ENCODE measurements around the gene PRRC1.
"Not testable (repeated sequence)": the region's sequence is repeated elsewhere in the genome, so short reads cannot be mapped to it uniquely, and the experiment has no call there.

PRRC1 gene

DNA sequence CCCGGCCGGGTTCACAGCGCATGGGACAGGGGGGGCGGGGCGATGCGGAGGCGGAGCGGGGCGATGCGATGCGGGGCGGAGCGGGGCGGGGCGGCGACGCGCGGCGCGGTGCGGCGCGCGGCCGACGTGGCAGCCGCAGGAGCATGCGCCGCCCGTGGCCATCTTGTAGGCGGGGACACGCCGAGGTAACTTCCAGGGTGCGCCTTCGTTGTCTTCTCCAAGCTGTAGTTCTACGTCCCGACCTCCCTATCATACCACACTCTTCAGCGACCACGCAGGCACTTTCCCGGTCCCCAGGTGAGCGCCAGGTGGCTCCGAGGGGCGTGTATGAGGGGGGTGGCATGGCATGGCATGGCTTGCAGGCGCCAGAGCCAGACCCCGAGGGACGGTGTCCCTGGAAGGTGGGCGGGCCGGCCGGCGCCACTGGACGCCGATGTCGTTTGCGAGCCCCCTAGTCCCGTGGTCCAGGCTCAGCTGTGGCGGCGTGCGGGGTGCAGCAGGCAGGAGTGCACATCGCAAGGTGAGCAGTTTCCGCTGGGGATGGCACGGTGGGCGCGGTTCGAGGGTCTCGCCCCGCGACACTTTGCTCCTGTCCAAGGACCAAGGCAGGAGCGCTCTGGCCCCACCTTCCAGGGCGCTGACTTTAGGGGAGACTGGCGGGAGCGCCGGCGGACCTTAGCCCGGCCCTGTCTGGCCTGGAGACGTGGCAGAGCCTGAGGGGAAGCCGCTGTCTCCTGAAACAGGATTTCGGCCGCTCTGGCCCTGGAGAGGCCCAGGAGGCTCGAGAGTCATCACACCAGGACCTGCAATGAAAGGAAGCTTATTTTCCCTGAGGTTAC lies at the start of gene PRRC1:
TSS of gene PRRC1 (plus strand) at position 161 of the 839 bp plus-strand sequence. CDS start 5,840 bp downstream, outside the sequence.
- DNase-seq, result peak; percentile 83

DNA sequence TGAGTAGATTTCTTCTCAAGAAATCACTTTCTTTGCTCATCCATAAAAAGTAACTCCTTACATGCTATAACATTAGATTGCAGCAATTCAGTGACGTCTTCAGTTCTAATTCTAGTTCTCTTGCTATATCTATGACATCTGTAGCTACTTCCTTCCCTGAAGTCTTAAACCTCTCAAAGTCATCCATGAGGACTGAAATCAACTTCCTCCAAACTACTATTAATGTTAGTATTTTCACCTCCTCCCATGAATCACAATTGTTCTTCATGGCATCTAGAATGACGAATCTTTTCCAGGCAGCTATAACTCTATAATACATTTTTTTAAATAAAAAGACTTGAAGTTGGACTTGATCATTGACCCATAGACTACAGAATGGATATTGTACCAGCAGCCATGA lies 46.2 kb upstream of the PRRC1 start:
- no peak for DNase-seq

DNA sequence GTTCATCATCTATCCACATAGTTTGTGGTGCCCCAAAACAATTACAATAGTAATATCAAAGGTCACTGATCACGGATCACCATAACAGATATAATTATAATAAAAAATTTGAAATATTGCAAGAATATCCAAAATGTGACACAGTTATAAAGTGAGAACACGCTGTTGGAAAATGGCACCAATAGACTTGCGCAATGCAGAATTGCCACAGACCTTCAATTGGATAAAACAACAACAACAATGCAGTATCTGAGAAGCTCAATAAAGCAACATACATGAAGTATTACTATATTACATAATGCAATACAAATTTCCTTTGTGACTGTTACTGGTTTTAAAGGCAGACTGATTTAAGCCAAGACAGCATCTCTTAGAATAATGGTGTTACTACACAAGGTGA lies 44.7 kb upstream of the PRRC1 start:
- no peak for DNase-seq

DNA sequence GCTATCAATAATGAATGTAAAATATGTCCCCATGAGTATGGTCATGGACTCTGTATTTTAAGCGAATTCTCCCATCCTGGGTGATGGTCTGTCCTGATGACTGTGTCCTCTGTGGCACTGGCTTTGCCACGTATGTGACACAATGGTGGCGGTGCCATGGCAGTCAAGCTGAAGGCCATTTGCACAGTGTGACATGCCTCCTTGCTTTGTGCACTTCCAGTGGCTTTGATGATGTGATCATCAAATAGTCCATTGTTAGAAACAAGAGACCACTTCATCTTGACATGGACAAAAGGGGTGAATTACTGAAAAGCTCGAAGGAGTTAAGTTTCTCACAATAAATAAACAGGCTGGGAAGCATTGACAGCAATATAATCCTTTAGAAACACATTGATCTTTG lies 31.0 kb upstream of the PRRC1 start:
- DNase-seq, result no peak

DNA sequence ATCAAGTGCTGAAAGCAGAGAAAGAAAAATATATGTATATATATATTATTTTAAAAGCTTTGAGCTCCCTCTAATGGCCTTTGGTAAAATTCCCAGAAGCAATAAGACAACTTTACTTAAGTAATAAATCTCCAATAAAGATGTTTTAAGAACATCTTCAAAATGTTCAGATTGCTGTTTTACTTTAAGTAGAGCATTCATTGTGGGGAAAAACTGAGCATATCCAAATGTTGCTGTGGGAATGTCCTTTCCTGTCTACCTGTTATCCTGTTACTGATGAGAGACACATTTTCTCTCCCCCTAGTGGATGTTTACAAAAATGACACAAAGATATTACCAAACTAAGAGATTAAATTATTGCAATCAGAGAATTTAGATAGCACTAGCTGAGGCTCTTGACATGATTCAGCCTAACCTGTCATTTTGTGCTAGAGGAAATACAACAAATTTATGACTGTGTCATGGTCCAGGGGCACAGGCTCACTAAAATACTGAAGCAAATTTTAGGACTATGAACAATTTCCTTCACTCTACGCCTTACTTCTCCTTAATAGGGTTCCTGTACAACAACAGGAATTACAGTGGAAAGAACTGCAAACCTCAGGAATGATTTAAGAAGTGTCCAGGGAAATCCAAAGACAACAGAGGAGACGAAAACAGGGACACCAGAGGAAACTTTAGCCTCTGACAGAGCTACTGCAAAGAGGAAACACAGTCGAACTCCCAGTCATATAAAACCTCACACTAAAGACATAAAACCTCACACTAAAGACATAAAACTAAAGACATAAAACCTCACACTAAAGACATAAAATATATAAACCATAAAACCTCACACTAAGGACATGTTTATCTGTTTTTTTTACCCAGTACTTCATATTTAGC lies 24.3 kb upstream of the PRRC1 start:
- DNase-seq, result peak; percentile 40

DNA sequence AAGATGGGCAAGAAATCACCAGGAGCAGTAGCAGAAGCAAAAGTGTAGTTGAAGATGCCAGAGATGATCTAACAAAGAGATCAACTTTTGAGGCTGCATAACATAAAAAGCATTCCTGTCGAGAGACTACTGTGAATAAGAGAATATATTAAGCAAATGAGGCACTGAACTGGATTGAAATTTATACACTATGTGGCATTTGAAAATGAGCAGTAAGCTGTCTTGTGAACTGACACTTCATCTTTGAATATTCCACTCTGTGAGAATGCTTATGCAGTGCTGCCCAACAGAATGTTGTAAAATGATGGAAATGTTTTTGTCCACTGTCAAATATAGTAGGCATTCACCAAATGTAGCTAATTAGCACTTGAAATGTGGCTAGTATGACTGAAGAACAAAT lies 18.9 kb upstream of the PRRC1 start:
- DNase-seq, result no peak

DNA sequence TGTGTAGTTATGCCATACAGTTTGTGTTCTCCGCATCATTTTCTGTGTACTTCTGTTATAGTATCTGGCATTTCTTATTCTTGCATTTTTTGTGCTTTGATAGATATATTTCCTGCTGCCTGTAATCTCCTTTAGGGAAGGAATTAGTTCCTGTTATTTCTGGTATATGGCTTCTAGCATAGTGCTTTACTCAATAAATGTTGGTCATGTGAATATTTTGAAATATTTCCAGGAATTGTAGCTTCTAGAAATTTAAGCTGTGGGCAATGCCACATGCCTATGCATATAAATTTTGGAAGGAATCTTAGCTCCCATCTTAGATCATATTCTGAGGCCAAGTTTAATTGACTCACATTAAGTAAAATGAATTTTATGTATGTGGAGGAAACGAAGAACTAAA lies 11.5 kb upstream of the PRRC1 start:
- no peak for DNase-seq

DNA sequence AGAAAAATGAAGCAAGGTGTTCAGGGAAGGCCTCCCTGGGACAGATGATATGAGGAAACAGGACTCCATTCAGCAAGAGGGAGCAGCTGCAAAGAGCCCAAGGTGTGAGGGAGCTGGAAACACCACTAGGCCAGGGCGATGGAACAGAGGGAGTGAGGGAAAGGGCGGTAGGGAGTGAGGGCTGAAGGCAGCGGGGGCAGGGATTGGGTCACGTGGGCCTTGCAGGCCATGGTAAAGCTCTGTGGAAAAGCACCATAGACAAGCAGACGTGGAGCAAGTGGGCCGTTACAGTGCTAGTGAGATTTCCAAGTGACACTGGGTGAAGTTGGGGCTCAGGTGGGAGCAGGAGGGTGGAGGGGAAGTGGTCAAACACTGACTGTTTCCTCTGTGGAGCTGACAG lies 10.8 kb upstream of the PRRC1 start:
- DNase-seq, result no peak

DNA sequence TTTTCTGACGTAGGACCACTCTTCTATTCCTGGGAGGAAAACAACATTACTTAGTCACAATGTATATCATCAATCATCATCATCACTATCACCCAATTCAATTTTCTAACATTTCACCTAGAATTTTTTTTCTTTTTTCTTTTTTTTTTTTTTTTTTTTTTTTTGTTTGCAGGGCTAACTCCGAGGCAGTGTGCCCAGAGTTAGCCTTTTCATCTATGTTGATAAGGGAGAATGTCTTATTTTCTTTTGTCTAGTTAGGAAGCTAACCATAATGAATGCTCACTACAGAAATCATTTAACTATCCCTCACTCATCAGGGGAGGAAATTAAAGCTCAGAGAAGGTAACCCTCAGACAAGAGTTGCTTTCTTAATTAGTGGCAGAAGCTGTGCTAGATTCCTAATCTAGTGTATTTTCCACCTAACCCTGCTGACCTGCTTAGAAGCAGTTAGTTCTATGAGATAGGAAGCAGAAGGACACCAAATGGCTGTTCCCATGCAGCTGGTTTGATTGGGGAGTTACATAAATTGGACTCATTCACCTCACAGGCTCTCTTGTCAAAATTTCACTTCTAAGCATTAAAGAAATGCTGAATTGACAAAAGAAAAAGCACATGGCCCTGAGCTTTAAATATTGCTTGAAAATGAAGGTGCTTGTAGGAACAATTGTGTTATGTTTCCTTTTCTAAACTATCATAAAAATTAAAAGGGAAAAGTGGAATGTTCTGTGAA lies 8.6 kb upstream of the PRRC1 start:
- DNase-seq, result no peak

DNA sequence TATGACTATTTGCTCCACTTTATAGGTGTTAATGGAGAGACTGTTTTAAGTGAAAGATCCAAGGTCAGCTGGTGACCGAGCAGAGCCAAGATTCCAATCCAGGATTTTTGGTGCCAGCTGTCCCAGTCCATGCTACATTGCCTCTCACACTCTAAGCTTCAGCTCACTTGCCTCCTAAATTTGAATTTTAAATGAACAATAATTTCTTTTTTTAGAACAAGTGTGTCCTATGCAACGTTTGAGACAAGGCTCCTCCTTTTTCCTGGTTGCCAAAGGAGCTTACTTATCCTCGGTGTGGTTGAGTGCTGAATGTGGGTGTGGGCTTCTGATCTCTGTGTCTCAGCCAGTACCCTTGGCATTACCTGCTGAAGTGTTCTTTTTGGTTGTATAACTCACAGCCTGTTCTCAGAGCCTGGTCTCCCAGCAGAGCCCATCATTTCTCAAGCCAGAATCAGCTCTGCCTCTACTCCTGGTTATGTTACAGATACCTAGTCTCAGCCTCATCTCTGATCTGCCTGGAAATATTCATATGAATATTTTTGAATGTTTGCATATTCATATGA lies 4.0 kb upstream of the PRRC1 start:
- no peak for DNase-seq

DNA sequence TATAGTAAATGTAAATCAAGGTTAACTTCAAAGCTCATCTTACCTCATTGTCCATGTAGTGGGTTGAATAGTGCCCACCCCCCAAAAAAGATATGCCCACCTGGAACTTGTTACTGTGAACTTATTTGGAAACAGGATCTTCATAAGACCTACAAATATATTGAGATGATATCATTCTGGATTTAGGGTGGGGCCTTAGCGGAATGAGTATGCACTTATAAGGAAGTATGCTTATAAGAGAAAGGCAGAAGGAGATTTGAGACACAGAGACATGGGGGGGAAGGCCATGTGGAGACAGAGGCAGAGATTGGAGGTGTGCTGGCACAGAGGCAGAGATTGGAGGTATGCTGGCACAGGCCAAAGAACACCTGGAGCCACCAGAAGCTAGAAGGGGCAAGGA lies 2.6 kb upstream of the PRRC1 start:
- DNase-seq, result no peak

DNA sequence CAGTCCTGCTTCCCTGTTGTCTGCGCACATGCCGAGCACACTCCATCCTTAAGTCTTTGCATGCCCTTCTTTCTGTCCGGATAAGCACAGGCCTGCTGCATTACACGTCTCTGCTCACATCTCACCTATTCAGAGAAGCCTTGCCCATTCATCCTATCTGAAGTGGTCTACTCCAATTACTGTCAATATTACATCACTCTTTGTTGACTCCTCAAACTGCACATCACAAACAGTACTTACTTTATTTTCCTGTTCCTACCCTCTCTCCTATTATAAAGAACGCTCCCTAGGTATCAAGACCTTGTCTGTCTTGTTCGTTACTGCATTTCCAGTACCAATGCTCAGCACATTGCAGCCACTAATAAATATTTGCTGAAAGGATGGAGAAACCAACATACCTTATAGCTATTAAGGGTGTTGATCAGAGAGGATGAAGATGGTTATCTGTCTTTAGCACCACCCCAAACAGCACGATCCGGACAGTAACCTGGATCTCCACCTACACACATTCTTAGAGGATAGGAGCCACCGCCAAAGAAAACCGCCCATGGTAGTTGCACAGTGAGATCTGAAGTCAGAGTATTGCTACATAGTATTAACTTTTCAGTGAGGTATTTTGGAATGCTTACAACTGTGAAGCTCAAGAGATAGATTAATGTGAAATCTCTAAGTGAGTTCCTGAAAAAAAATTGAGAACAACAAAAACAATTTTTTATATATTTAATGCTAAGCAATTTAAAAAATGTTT lies 1.6 kb upstream of the PRRC1 start:
- DNase-seq, result no peak

DNA sequence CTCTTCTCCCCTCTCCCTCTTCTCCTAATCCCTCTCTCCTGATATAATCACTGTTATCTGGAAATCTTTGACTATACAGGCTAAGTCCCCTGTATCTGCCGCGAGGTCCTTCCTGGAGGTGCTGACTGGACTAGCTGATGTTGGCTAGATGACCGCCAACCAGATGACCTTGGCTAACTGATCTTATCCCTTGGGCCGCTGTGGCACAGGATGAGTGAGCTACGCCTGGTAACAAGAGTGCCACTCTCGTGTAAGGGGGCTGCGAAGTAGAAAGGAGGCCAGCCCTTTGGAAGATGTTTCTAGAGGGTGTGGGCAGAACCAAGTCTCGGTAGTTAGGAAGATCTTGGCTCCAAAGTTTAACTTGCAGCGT lies 345 bp upstream of the PRRC1 start:
- DNase-seq, result no peak

DNA sequence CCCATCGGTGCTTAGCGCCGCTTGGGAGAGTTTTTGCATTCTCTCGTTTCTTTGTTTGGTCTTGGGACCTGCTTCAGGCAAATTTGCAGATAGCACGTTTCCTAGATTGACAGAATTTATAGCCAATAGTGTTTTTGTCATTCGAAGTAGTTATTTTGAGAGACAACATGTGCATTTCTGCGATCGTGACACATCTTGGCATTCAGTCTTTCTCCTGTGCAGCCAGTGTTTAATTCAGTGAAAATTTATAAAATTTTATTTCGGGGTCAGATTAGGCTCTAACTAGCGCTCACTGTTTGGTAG lies 830 bp downstream of the PRRC1 start:
- DNase-seq, result peak; percentile 41

DNA sequence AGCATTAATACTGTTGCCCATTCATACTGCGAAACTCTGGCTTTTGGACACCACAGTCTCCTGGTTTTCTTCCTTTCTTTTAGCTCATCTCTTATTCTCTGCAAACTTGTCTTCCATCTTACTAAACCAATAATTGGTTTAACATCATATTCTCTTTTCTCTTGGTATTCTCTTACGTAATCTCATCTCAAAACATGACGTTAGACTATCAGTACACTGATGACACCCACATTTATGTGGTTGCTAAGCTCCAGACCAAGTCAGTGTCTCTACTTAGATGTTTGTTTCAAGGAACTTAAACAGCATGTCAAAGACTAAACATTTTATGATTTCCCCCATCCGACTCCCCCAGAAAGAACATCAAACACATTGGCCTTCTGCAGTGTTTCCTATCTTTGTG lies 2.1 kb downstream of the PRRC1 start:
- no peak for DNase-seq

DNA sequence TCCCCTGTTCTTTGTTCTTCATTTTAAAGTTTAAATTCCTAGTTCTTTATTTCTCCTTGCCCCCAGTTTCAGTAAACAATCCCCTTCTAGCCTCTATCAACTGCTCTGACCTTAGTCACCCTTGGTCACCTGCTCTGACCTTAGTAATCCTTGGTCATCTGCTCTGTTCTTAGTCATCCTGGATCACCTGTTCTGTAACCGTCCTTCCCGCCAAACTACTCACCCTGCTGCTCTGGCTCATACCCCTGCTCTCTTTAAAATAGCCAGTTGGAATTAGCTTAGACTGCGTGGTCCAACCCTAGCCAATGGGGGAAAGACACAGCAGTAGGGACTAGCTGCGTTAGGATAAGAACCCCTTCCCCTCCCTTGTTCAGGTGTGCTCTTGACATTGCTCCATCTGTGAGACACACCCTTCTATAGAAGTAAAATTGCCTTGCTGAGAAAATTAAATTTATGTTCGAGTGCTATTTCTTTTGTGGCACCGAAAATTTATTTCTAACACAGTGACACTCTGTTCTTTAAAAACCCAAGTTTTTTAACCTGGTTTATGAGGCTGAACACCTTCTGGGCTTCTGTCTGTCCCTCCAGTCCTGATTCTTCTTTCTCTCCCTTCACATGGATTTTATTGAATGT lies 3.8 kb downstream of the PRRC1 start:
- DNase-seq, result no peak

DNA sequence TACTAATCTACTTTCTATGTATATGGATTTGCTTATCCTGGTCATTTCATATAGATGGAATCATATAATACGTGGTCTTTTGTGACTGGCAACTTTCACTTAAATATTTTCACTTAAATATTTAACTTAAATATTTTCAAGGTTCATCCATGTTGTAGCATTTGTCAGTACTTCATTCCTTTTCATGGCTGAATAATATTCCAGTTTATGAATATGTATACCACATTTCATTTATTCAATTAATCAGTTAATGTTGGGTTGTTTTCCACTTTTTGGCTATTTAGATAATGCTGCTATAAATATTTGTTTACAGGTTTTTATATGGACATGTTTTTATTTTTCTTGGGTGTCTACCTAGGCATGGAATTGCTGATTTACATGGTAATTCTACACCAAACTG lies 7.7 kb downstream of the PRRC1 start:
- DNase-seq, result no peak

DNA sequence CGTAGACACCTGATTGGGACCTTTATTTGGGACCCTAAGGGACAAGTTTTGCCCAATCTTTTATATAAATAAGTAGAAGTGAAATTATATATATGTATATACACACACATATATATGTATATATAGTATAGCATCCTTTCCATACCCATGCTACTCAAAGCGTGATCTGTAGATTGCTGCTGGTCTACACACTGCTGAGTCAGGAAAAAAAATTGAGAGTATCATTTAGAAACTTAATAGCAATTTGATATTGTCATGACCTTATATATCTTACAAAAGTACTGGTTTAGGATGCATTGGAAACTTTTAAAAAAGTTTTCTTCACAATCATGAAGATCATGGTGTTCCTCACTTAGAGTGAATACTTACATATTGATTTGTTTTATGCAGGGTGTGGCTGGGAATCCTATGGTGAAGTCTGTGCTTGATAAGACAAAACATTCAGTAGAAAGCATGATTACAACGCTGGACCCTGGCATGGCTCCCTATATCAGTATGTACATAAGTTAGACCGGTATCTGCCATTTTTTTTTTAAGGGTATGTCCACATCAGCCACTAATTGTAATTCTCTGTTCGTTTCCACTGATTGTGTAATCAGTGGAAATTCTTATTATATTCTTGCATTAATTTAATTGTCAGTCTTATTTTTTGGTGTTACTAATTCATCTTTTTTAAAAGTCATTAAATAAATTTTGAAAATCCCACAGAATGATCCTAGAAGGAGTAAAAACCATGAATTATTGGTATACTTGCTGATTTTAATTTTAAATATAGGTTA lies 12.7 kb downstream of the PRRC1 start:
- no peak for DNase-seq

DNA sequence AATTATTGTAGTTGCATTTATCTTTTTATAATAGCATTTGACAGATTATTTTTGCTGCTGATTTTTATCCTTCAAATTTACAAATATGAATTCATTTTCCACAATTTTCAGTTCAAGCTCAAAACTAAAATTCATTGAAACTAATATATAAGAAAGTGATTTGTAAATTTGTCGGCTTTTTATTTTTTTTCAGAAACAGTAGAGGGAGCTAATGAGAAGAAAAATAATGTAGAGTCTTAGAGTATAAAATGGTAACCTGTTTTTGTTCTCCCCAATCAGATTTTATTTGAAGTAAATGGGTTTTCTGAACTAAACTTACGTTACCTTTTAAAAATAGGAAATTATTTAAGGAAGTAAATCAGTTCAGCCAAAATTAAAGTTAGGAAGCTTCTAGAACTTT lies 19.2 kb downstream of the PRRC1 start:
- no peak for DNase-seq

DNA sequence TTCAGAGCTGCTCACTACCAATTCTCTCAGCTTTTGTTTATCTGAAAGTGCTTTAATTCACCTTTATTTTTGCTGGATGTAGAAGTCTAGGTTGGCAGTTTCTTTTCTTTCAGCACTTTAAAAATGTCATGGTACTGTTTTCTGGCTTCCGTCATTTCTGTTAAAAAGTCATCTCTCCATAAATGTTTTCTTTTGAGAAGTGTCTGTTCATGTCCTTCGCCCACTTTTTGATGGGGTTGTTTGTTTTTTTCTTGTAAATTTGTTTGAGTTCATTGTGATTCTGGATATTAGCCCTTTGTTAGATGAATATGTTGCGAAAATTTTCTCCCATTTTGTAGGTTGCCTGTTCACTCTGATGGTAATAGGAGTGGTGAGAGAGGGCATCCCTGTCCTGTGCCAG lies 23.1 kb downstream of the PRRC1 start:
- DNase-seq, result not testable (repeated sequence)

DNA sequence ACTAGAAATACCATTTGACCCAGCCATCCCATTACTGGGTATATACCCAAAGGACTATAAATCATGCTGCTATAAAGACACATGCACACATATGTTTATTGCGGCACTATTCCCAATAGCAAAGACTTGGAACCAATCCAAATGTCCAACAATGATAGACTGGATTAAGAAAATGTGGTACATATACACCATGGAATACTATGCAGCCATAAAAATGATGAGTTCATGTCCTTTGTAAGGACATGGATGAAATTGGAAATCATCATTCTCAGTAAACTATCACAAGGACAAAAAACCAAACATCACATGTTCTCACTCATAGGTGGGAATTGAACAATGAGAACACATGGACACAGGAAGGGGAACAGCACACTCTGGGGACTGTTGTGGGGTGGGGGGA lies 27.8 kb downstream of the PRRC1 start:
- not testable (repeated sequence) for DNase-seq

All from activated CD4-positive, alpha-beta T cell treated with anti-CD3 and anti-CD28 coated beads, Interleukin-2, Interleukin-6, amounts not matched to agents 100 ng/mL and 50 ng/mL, durations not matched to agents 16 hours and 8 hours (primary cell).